Neutrophil (primary cell): ENCODE results near the gene RESP18.

Experiments used
- H3K27ac ChIP-seq: fragments of 200-600 bp; sonication (generic); 2 replicates; pipeline ENCODE4 v1.5.1; 2016; ENCODE audit warnings: mild to moderate bottlenecking, moderate library complexity
- H3K27me3 ChIP-seq: fragments of 200-600 bp; sonication (generic); 2 replicates; pipeline ENCODE4 v1.6.0; 2016; ENCODE audit warnings: mild to moderate bottlenecking
- H3K36me3 ChIP-seq: fragments of 200-600 bp; sonication (generic); 2 replicates; pipeline ENCODE4 v1.5.1; 2017
- H3K4me1 ChIP-seq, 2 experiments: fragments of 200-600 bp in 1 of 2; sonication (generic) in 1 of 2; 1 replicate in 1 of 2; 2 replicates in 1 of 2; pipeline versions ENCODE4 v1.5.1 to v1.6.1; 2013 to 2016; ENCODE audit warnings: low read depth in 1 of 2, low read length in 1 of 2, mild to moderate bottlenecking in 1 of 2, moderate library complexity in 1 of 2; ENCODE audit not compliant: control insufficient read depth in 1 of 2, insufficient read depth in 1 of 2
- H3K4me3 ChIP-seq, 2 experiments: fragments of 200-600 bp in 1 of 2; sonication (generic) in 1 of 2; 1 replicate in 1 of 2; 2 replicates in 1 of 2; pipeline ENCODE4 v1.5.1; 2013 to 2016; ENCODE audit warnings: low read depth in 1 of 2, low read length in 1 of 2, mild to moderate bottlenecking in 1 of 2, moderate library complexity in 1 of 2
- H3K9me3 ChIP-seq: fragments of 200-600 bp; sonication (generic); 2 replicates; pipeline ENCODE4 v1.5.1; 2016
- TF ChIP-seq, protein P1 (sequence below): fragments of 200-600 bp; sonication (generic); IDR thresholded peaks from 2 replicates; pipeline ENCODE4 v1.5.1; 2016; ENCODE audit warnings: antibody characterized with exemption

The RESP18 gene

DNA sequence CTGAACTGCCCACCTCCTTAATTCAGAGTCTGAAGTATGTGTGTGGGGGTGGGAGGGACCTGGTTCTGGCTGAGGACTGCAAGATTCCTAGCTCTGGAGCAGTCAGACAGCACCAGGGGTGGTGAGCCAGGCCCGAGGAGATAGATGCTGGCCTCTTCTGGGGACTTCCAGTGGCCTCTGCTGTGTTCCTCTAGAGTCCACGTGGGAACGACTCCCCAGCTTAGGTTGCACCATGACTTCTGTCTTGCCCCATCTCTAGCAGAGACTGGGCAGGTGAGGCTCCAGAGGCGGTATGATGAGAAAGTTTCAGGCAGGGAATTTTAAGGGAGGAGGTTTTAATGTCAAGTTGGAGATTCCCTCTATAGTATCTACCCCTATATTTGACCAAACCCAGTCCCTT, 22.0 kb upstream of the RESP18 start:
- H3K4me3 ChIP-seq = no peak overlapping the region
- H3K27me3 ChIP-seq = peaks cover 95% of the 10 kb centered on the region
- H3K4me1 ChIP-seq = no peaks in the 10 kb centered on the region
- TF ChIP-seq, protein P1, sequence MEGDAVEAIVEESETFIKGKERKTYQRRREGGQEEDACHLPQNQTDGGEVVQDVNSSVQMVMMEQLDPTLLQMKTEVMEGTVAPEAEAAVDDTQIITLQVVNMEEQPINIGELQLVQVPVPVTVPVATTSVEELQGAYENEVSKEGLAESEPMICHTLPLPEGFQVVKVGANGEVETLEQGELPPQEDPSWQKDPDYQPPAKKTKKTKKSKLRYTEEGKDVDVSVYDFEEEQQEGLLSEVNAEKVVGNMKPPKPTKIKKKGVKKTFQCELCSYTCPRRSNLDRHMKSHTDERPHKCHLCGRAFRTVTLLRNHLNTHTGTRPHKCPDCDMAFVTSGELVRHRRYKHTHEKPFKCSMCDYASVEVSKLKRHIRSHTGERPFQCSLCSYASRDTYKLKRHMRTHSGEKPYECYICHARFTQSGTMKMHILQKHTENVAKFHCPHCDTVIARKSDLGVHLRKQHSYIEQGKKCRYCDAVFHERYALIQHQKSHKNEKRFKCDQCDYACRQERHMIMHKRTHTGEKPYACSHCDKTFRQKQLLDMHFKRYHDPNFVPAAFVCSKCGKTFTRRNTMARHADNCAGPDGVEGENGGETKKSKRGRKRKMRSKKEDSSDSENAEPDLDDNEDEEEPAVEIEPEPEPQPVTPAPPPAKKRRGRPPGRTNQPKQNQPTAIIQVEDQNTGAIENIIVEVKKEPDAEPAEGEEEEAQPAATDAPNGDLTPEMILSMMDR = no peak
- H3K36me3 ChIP-seq = no peaks in the 10 kb centered on the region
- H3K27ac ChIP-seq = no peak overlapping the region
- no peaks in the 10 kb centered on the region for H3K9me3 ChIP-seq

DNA sequence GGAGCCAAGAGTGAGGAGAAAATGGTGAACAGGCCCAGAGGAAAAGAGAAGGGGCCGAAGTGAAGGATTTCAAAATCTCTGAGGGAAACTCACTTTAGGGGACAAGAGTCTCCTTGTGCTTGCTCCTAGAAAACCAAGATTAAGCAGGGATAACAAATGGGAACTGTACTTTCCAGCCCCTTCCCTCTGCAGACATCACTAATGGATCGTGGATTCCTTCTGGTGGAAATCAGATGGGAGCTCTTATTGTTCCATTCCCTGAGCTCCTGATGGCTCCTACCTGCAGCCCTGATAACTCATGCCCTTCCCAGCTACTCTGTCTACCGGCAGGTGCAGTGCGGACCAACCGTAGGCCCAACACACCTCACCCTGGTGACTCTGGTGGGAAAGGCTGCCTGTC, 20.6 kb upstream of the RESP18 start:
- Histone ChIP-seq H3K36me3 (no peaks in the 10 kb centered on the region), H3K27ac (no peak overlapping the region), H3K9me3 (no peaks in the 10 kb centered on the region), H3K4me1 (no peaks in the 10 kb centered on the region), H3K27me3 (peaks cover 92% of the 10 kb centered on the region), H3K4me3 (no peak overlapping the region)
- TF ChIP-seq, protein P1 = no peak

DNA sequence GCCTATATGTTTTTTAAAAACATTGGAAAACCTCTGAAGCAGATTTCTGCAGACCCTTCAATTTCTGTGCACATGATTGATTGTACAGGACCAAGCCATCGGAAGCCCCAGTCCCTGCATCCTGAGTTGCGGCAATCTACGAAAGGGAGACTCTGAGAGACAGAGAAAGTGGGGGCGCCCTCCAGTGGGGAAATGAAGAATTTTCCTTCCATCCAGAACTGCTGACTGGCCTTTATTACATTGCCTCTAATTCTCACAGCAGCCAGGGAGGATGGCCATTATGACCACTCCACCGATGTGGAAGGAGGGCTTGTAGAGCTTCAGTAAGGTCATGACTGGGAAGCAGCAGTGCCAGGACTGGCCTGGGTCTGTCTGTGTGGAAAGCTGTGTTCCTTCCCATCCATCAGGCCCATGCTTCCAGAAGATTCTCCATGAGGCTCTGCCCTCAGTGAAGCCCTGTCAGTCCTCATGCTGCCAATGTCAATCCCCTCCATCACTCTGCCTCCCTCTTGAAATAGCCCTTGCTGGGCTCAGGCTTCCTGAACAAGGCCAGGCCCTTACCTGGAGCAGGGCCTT, 20.0 kb upstream of the RESP18 start:
- TF ChIP-seq, protein P1 = peak; percentile 38
- Histone ChIP-seq H3K4me3 (no peak overlapping the region), H3K27me3 (peaks cover 90% of the 10 kb centered on the region), H3K27ac (no peak overlapping the region), H3K4me1 (no peaks in the 10 kb centered on the region), H3K36me3 (no peaks in the 10 kb centered on the region), H3K9me3 (no peaks in the 10 kb centered on the region)

DNA sequence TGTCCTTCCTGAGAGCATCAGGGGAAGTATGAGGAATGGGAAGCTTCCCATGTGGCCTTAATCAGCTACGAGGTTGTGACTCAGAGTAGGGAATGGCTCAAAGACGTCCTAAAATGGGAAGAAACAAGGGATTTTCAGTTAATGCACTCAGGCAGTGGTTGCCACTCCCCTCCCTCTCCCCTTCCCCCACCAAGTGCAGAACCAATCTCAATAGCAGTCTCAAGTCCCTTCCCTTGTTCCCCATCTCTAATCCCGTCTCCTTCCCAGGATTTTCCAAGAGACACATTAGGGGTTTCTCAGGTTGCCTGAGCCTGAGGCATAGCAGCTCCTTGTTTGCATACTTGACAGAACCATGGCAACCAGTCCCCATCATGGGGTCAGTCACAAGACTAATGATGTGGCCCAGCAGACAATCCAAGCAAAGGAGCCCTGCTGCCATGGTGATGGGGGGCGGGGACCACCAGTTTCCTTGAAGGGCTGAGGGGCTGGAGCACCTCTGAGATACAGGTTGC, 18.2 kb upstream of the RESP18 start:
- Histone ChIP-seq H3K27ac (no peak overlapping the region), H3K4me3 (no peak overlapping the region), H3K27me3 (peaks cover 87% of the 10 kb centered on the region), H3K4me1 (no peaks in the 10 kb centered on the region), H3K36me3 (no peaks in the 10 kb centered on the region), H3K9me3 (no peaks in the 10 kb centered on the region)
- TF ChIP-seq, protein P1 = no peak

DNA sequence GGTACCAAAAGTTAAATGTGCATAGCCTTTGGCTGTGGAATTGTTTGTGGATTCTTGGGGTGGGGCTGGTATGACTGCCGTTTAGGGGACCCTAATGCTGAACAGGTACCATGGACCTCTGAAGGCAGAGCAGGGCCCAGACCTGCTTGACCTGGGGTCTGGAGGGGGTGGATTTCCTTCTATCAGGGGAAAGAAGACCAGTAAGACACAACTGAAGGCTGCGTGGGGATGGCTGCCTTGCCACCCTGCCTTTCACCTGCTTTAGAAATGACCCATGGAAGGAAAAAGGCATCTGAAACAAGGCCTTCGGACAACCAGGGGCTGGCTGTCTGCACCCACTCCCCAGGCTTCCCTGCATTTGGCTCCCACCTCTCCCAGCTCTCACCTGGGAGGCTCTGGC, 17.7 kb upstream of the RESP18 start:
- Histone ChIP-seq H3K9me3 (no peaks in the 10 kb centered on the region), H3K27me3 (peaks cover 87% of the 10 kb centered on the region), H3K4me1 (no peaks in the 10 kb centered on the region), H3K36me3 (no peaks in the 10 kb centered on the region), H3K27ac (no peak overlapping the region), H3K4me3 (no peak overlapping the region)
- TF ChIP-seq, protein P1 = no peak
